Astrocyte of the hippocampus (primary cell): ENCODE data around the gene KIF17.
A peak's percentile ranks its signal among the peaks of the same experiment; 100 is the strongest.

ENCODE experiments used
- DNase-seq: peaks from one replicate; pipeline ENCODE4 v3.0.0; 2011; ENCODE audit warnings: low read depth, low spot score

The KIF17 gene

DNA sequence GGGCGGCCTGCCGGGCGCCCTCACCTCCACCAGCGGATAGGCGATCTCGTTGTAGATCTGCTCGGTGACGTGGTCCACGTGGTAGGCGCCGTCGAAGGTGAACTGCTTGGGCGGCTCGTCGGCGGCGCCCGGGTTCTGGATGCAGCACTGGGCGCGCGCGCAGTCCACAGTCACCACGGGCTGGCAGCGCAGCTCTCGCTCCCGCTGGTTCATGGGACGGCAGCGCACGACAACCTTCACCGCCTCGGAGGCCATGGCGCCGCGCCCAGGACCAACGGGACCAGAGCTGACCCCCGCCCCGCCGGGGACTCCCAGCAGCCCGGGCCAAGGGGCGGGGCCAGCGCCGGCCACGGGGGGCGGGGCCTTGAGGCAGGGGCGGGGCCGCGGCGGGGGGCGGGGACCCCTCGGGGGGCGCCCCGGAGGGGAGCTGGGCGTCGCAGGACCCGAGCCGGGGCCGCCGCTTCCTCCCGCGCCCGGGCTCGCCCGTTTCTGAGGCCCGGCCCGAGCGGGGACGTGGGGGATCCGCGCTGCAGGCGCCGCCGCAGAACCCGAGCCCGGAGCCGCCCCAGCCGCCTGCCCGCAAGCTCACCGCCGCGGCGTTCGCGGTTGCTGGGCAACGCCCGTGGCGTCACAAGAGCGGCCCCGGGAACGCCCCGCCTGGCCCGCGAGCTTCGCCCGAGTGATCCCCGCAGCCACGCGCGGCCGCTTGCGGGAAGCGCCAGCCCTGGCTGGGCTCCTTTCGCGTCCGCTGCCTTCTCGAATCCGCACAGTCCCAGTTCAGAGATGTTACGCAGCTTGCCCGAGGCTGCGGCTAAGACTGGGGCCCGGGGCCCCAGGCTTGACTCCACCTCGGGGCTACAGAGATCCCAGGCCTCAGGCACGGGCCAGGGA, at the start of gene KIF17:
TSS of gene KIF17 (minus strand) at position 556 of the 891 bp plus-strand sequence. CDS start at position 255, 301 bp downstream.
- DNase-seq, result peak; percentile 91

DNA sequence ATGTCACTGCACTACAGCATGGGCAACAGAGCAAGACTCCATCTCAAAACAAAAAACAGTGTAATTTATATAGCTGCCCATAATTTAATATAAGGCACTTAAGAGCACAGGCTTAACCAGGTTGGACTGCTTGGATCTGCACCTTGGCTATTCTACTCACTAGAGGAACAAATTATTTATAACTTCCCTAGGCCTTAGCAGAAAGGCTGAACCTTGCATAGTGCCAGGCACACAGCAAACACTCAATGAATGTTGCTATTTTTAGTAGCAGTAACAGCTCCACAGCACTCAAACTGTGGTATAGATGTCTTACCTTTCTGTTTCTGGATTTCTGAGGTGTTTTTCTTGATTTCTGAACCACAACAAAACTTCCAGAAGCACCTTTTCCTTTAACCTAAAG, 49.5 kb upstream of the KIF17 start:
- DNase-seq, result no peak

DNA sequence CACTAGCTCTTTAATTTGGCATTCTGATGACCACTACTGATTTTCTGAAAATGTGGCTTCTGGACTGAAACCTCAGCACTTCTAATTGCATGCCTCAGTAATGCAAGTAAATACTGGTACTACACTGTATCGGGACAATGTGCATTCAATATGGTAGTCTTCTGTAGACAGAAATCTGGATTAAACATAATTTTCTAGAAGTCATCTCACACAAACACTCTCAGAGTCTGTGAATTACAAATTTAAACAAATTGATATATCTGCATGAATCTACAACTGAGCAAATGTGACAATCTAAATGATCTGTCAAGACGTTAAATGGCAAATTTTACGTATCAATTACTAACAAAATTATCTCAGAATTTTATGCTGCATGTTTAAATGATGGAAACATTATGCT, 45.6 kb upstream of the KIF17 start:
- DNase-seq, result no peak

DNA sequence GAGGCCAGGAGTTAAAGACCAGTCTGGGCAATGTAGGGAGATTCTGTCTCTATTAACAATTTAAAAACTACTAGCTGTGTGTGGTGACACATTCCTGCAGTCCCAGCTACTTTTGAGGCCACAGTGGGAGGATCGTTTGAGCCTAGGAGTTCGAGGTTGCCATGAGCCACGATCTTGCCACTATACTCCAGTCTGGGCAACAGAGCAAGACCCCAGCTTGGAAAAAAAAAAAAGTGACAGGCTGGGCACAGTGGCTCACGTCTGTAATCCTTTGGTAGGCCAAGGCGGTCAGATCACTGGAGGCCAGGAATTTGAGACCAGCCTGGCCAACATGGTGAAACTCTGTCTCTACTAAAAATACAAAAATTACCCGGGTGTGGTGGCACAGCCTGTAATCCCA, 42.5 kb upstream of the KIF17 start:
- no peak for DNase-seq

DNA sequence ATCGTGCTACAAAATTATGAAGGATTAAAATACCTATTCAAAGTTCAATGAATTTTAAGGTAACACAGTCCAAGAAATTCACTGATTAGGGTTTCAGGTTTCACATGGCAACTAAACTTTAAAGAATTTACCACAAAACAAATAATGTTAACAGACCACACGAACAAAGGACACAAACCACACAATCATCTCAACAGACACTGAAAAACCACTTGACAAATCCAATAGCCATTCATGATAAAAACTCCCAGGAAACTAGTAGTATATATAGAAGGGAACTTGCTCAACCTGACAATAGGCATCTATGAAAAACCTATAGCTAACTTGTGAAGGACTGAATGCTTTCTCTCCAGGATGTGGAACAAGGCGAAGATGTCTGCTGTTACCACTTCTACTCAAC, 35.8 kb upstream of the KIF17 start:
- DNase-seq, result peak; percentile 71

DNA sequence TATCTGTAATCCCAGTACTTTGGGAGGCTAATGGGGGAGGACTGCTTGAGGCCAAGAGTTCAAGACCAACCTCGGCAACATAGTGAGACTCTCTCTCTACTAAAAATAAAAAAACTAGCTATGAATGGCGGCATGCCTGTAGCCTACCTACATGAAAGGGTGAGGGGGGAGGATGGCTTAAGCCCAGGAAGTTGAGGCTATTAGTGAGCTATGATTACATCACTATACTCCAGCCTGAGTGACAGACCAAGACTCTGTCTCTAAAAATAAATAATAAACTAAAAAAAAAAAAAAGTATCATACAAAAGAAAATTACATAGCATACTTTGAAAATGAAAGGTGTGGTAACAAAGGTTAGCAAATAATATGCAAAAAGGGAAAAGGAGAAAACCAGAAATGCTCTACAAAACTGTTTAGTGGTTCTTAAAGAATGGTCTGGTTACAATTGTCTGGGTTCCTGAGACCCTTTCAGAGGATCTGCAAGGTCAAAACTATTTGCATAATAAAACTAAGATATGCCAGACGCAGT, 33.7 kb upstream of the KIF17 start:
- no peak for DNase-seq

DNA sequence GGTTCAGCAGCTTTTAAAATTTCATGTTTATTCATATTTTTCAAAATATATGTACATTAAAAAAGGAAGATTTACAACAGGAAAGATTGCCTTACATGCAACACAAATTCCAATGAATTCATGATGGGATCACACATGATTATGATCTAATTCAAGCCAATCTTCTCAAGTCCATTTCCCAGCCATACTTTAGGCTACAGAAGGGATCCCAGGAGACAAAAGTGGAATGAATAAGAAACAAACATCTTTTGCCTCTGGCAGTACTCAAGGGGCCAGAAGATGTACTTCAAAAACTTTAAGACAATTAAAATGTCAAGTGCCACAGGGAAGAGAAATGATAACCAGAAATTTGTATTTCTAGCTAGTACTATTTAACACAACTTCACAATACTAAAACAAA, 24.9 kb upstream of the KIF17 start:
- DNase-seq, result no peak

DNA sequence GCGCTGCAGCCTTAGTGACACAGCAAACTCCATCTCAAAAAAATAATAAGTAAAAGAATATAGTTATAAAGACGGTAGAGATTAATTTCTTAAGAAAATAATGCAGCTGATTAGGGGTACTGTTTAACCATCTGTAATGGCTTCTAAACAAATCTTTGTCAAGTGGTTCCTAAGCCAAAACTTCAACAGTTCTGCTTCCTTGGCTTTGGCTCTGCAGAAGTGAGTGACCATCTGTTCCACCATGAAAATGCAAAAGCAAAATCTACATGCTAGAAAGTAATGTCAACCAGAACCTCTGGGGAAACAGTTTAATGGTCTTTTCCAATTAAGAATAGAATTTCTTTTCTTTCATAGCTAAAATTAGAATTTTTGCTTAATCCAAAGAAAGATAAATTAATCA, 23.0 kb upstream of the KIF17 start:
- no peak for DNase-seq

DNA sequence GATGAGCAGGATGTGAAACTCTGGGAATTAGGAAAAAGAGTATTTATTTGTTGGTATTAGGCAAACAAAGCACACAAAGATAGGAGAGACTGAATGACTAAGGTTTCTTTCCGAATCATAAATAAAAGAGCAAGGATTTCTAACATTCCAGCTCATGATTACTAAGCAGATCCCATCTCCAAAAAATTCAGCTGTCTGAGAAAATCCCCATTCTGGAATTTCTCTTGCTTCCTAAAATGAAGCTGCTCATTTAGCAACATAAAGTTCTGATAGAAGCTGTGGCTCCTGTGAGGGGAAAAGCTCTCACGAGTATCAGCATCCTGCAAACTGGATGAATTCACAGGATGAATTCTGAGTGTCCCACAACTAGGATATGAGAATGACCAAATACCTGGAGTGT, 21.4 kb upstream of the KIF17 start:
- peak; percentile 56 for DNase-seq

DNA sequence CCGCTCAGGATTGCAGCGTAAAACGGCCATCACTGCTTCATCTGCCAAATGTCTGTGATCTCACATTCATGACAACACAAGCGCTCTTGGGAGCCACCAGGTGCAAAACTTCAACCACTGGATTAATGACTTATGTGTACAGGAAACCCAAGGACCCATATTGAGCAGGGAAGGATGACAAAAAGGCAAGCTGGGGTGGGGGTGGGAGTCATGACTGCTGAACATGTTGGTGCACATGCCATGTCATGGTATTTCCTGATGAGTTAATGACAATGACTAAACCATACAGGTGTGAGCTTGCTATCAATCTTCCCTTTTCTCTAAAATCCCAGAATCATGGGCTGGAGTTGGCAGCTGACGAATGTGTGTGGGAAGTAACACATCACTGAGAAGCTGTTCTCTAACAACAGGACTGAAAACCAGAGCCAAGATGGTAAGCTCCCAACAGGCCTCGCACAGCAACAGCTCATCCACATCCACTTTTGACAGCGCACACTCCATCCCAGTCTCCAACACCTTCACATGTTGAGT, 17.8 kb upstream of the KIF17 start:
- DNase-seq, result no peak

DNA sequence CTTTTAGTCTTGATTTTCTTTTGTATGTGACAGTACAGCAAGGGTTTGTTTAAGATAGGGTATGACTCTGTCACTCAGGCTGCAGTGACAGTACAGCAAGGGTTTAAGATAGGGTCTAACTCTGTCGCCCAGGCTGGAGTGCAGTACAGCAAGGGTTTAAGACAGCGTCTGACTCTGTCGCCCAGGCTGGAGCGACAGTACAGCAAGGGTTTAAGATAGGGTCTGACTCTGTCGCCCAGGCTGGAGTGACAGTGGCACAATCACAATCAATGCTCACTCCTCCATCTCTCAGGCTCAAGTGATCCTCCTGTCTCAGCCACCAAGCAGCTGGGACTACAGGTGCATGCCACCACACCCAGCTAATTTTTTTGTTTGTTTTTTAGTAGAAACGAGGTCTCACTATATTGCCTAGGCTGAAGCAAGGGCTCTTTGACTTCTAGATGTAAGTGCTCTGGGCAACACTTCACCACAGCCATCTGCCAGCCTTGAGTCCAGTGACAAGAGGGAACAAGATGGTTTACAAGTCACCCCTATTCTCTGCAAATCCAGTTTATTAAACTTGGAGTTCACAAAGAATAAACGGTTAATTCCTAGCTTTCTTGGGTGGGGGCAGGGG, 15.7 kb upstream of the KIF17 start:
- DNase-seq, result no peak

DNA sequence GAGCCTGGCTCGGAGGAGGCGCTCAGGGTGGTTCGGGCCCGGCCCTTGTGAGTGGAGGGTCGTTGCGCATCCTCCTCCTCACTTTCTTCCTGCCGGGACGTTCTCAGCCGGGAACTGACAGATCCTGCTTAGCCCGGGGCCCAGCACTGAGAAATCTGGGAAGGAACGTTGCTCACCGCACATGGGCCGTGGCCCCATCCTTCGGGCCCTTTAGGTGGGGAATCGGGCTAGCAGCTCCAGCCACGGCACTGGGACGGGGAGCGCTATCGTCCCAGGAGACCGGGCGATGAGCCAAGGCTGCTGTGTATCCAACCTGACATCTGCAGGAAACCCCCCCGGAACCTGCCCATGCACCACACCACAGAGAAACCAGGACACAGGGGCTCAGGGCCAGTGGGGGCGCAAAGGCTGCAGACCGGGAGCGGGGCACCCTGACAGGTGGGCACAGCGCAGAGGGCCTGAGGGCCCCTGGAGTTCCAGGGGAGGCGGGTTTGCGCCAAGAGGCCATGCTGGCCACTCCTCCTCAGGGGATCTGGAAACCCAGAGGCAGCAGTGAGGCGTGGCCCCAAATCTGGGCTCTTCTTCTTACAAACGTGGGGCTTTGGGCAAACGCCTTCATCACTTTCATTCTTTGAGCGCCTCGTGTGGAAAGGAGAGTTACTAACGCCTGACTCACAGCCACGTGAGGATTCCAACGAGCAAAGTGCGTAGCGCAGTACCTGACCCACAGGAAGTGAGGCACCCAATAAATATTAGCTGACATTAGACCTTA, 15.0 kb upstream of the KIF17 start, which contains the start of gene SH2D5:
TSS of gene SH2D5 (minus strand) at position 116 of the 772 bp plus-strand sequence. CDS start 4,659 bp downstream, outside the sequence.
- DNase-seq, result peak; percentile 96

DNA sequence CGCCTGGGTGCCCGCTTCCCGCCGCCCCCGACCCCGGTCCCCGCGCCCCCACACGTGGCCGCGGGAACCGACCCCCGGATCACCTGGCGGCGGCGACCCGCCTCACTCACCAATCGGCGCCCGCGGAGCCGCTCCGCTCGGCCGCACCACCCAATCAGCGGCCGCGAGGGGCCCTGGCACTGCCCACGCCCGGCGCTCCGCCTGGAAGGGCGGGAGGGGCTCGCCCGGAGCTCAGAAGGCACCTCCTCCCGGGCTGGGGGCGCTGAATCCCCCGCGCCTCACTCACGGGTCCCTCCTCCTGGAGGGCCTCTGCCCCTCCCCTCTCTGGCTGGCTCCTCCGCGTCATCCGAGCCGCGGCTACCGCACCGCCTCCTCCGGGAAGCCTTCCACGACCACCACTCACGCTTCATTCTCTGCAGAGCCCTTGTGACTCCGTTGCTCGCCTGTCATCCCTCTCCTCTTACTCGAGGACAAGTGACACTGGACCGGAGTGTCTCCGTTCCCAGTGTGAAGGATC, 14.3 kb upstream of the KIF17 start:
- DNase-seq, result peak; percentile 90

DNA sequence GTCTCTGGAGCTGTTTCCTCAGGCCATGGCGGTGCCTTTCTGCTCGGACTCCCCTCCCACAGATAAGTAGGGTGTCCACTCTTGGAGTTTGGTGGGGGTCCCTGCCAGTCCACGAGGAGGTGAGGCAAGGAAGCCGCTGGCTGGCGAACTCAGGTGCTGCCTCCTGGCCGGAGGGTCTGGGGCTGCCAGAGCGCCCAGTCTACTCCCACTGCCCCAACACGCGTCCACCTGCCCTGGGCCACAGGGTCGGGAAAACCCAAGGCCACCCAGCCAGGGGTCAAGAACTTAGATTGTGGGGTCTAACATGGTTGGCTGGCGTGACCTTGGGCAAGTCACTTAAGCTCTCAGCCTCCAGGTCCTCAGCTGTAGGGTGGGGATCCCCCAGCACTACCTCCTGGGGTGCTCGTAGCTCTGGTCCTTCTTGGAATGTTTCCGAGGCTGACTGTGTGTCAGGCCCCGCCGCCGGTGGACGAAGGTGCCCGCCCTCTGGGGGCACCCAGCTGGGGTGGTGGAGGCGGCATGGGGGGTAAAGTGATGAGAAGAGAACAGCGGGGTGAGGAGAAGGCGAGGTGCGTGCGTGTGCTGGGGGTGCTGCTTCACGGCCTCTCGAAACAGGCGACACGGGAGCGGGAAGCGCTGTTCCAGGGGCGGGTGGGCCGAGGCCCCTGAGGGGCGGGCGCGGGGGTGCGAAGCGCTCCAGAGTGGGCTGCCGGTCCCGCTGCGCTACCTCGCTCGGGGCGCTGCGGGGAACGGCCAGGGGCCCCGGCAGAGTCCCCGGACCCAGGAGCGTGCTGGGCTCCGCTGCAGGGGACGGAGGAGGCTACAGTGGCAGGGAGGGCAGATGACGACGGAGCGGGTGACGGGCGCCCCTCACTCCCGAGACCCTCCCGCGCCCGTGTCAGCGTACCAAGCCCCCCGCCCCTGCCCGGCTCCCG, 13.5 kb upstream of the KIF17 start:
- DNase-seq, result no peak

DNA sequence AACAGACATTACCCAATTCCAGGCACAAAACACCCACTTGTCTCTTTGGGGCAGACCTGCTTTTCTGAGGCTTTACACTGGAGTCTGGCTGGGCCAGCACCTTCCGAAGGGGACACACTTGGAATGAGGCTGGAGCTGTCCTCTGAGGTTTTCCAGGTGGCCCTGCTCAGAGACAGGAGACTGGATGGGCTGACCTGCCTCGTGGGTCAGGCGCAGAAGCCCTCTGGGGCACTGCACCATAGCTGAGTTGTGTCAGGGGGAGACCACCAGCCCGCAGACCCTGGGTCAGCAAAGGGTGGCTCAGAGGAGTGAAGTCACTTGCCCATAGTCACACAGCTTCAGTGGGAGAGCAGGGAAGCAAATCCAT, 12.9 kb upstream of the KIF17 start:
- no peak for DNase-seq

DNA sequence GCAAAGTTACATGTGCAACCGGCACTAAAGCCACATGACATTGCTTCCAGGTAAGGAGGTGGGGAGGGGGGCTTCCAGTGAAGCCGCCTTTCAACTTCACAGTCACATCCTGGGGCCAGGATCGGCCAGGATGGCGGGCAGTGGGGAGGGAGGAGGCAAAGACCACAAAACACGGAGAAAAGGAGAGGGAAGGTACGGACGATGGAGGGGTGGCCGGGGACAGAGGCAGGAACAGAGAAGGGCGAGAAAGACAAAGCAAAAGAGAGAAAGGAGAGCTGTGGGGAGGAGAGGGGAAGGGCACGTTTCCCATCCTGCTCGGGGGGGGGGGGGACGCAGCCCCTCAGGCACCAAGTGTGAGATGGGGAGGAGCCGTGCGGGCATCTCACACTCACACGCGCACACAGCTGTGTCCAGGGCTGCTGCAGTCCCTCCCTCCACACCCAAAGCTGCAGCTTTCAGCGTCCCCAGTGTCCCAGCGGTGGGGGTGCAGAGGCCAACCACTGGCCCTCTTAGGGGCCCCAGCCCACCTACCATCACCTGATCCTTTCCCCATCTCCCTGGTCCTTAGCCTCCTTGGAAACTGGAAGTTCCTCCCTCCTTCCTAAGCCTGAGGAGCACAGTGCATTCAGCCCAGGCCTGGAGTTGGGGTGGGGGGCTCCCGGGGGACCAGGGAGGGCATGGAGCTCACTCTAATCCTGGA, 12.3 kb upstream of the KIF17 start:
- no peak for DNase-seq

DNA sequence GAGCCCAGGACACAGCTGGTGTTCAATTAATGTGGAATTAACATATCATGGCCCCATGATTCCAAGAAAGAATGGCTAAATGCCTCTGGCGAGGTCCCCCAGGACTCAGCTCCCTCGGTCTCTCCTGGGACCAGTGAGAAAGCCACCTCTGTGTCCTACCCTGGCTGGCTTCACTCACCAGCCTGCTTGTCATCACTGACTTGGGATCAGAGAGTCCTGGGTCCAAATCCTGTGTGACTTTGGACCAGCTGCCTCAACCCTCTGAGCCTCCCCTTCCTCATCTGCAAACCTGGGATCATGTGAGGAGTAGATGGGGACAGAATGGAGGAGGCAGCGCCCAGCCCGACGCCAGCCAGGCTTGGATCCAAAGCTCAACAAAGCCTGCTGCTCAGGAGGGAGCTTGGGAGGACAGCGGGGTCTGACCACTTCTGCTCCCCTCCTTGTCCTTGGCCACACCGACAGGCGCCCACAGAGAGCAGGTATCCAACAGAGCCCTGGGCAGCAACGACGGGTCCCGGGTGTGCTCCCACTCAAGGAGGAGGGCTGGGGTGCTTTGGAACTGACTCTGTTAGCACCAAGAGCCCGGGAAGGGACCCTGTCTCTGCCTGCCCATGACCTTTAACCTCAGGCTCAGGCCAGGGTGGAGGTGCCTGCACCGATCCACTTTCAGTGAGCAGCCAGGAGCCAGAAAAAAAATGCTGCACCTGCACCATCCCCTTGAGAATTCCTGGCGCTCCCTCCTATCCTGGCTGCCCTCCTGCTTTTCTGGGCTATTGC, 11.5 kb upstream of the KIF17 start:
- DNase-seq, result no peak

DNA sequence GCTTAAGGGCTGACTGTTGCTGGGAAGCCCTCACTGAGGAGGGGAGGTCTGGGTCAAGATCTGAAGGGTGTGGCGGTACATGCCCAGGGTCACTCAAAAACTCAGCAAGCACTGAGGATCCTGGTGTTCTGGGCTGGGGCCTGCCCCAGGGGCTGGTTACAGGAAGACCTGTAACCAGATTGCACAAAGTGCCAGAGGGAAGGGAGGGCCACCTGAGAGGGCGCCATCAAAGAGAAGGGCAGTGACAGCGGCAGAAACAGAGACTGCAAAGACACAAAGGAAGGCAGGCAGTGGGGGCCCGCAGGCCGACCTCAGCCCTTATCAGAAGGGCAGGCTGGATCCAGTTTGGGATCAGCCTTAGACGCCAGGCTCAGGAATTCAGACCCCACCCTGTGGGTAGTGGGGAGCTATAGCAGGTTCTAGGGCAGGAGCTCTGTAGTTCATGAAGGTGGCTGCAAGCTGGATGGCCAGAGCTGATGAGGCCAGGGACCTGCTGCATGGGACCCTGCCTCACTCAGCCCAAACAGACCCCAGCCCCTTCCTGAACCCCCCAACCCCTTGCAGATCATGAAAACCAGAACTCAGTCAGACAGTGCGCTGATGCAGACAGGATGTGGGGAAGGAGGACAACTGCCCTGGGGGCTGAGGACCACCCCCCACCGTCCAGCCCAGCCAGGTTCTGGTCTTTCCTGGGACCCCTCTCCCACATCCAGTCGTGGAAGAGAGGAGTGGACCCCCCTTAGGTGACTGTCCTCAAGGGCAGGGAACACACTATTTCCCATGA, 10.8 kb upstream of the KIF17 start:
- DNase-seq, result no peak
